GM19467 (cell line): Measurements from ENCODE around the gene SC5D.

Source experiments
- ATAC-seq: cut with Tn5 transposase; IDR thresholded peaks from one replicate; pipeline ENCODE4 v1.9.1; 2021; ENCODE audit warnings: mild to moderate bottlenecking, moderate library complexity; ENCODE audit not compliant: unreplicated experiment

SC5D gene

GRCh38 chr11:121352251-121352891 lies 59.8 kb downstream of the SC5D start:
- ATAC-seq = no peak

GRCh38 chr11:121354192-121354591 lies 61.6 kb downstream of the SC5D start:
- ATAC-seq = no peak

GRCh38 chr11:121356357-121356756 lies 63.8 kb downstream of the SC5D start:
- ATAC-seq = no peak
